G401 (cell line): ENCODE results near the gene NOMO2. TPM values are rescaled to one million over a fixed set of nuclear protein-coding genes. Genes with fewer than 3 reads are reported as not detected.
"Not testable (repeated sequence)": the region's sequence is repeated elsewhere in the genome, so short reads cannot be mapped to it uniquely, and the experiment has no call there.

Experiments used
- DNase-seq: peaks from one replicate; pipeline ENCODE4 v3.0.0-alpha.2; 2015; ENCODE audit warnings: low spot score
- in situ Hi-C: cut with HindIII; loops from 2 replicates; pipeline ENCODE4 v1.10.0; 2016; ENCODE audit warnings: low sequenced_read_pairs, mixed read lengths
- total RNA-seq: library from RNA; depleted of rRNA; stranded (reverse); fragments of >200 nt; shearing (Covaris generic); gene quantifications from 2 replicates; pipeline ENCODE4 v1.2.3, GENCODE V29; 2014; rRNA removed

The NOMO2 gene
- total RNA-seq, 1 experiment from 2014 or later, result 109 TPM

DNA sequence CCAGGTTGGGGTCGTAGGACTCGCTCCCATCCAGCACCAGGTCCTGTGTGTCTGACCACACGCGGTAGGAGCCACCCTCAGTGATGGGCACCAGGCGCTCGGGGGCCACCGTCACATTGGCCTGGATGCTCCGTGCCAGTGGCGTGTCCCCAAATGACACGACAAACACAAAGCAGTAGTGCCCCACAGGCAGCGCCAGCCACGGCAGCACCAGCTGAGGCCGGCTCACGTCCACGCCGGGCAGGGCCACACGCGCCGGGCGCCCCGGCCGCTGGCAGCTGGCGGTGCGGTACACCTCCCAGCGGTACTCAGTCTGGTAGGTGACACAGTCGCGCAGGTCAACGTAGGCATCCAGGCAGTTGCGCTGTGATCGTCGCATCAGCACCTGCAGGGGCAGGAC is 177.0 kb downstream of the NOMO2 start:
- in situ Hi-C loops, DNase-seq: not testable (repeated sequence)

DNA sequence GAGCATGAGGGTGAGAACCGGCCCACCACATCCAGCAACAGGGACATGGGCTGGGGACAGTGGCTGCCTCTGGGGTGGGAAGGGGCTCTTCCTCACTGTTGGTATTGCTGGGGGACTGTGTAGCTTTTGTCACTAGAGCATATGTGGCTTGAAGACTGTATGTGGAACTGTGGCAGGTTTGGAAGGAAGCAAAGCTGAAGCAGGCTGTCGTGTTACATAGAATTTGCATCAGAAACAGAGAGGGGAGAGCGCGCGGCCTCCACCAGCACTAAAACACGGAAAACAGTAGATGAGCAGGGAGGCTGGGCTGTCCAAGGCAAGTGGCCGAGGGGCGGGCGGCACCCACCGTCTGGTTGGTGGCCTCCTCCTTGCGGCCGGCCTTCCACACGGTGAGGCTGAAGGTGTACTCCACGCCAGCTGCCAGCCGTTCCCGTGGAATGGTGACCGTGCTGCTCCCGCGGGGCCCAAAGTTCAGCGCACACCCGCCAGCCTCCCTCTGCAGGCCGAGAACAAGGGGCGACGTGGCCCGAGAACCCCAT is 177.7 kb downstream of the NOMO2 start:
- in situ Hi-C loops, result not testable (repeated sequence)

DNA sequence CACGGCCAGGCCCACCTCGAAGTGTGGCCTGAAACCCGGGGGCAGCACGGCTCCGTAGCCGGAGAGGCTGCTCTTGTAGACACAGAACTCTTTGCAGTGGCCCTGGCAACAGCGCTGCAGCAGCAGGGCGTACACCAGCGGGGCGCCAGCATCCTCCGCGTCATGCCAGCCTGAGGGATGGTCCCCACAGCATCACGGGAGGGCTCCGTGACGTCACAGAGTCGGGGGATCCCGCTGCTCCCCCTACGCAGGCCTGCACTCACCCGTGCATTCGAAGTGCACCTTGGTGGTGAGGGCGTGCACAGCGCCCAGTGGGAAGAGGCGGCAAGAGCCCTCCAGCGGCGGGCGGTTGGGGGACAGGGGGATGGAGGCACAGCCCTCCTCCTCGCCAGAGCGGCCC is 179.2 kb downstream of the NOMO2 start:
- DNase-seq, in situ Hi-C loops: not testable (repeated sequence)

More for the DNA sequence above, 177.7 kb downstream of the NOMO2 start:
- not testable (repeated sequence) for DNase-seq

Other genes with a start within 250 kb of the NOMO2 start
- 0.62 and 1.6 TPM in 2 replicates for gene NPIPA8, start 225.4 kb downstream of the NOMO2 start, total RNA-seq
- 1,175 and 2,046 TPM in 2 replicates for gene RPS15A, start 228.2 kb upstream of the NOMO2 start, total RNA-seq
- 64.1 and 119 TPM in 2 replicates for gene ARL6IP1, start 239.5 kb upstream of the NOMO2 start, total RNA-seq